GM21737 (cell line): Measurements from ENCODE around the gene ME3.
"Not testable (repeated sequence)": the region's sequence is repeated elsewhere in the genome, so short reads cannot be mapped to it uniquely, and the experiment has no call there.

ENCODE experiments used
- ATAC-seq: cut with Tn5 transposase; IDR thresholded peaks from one replicate; pipeline ENCODE4 v1.9.1; 2021; ENCODE audit warnings: mild to moderate bottlenecking, moderate library complexity; ENCODE audit not compliant: unreplicated experiment

The ME3 gene

DNA sequence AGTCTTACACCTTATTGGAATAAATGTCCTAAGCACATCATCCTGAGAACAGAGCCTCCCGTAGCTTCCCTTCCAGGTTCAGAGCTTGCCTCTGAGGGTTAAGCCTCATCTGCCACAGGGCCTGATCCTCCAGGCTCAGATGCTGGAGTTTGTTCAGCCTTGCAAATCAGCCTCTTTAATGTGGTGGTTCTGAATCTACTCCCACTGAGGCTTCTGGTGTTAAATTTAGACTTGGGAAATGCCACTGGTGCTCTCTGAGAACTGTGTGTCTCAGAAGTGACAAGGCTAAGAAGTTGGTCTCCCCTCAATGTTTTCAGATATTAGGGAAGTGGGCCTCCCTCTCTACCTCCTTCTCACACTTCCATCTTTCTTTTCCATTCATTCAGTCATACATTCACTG is 229.0 kb downstream of the ME3 start:
- no peak for ATAC-seq

DNA sequence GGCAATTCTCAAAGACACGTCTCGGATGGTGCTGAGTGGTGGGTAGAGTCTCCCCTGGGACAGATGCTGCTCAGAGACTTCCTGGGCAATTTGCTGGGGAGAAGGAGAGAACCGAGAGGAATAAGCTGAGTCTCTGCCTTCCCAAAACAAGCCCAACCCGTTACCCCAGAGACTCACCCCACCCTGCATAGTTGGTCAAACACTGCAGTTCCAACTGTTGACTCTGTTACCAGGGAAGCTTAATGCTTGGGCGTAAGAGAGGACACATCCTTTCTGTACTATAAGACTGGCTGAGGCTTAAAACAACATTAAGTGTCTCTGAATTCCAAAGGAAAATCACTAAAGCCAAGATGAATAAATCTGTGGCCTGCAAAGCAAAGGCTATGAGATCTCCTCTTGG is 229.6 kb downstream of the ME3 start:
- ATAC-seq: no peak

DNA sequence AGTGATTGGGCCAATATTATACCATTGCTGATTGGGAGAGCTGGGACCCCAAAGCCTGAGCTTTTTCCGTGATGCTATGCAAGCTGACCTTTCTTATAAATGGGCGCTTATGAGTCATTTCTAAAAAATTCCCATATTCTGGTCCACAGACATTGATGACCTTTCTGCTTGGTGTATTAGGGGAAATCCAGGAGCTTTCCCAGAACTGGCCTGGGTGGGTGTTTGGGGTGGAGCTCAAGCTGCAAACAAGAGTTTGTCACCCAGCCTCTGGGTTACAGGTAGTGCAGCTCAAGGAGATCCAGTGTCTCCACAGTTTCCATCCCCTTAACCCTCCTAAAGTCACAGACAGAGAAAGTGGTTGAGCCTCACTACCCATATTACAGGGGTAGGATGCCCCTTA is 230.0 kb downstream of the ME3 start:
- no peak for ATAC-seq

DNA sequence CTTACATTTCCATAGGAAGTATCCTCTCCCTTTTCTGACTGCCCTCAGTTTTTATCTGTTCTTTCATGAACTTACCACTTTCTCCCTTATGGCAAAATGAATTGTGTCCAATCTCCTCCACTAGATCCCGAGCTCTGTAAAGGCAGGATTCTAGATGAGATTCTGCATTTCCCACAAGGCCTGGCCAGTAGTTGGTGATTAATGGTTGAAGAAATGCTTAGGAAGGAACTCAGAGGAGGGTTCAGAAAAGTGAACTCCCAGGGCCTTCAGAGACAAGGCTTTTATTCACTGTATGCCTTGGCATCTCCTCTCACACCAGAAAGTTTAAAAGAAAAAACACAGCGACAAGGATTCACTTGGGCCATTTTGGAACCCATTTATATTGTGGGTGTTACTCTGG is 231.6 kb downstream of the ME3 start:
- no peak for ATAC-seq

DNA sequence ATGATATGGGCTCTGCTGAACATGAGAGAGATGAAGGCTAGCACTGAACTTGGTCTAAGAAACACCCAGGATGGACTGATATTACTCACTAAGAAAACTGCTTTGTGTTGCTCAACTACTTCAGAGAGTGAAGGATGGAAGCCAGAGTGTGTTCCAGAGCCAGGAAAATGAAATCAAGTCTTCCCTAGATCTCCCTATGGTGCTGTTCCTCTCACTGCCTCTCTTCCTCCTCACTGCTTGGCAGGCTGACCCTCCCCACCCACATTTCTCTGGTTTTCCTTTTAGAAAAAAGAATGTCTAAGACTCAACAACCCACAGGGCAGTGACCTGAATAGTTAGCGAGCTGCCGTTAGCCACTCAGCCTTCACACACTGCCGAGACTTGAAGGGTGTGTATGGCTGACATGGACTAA is 232.1 kb downstream of the ME3 start:
- ATAC-seq: no peak

DNA sequence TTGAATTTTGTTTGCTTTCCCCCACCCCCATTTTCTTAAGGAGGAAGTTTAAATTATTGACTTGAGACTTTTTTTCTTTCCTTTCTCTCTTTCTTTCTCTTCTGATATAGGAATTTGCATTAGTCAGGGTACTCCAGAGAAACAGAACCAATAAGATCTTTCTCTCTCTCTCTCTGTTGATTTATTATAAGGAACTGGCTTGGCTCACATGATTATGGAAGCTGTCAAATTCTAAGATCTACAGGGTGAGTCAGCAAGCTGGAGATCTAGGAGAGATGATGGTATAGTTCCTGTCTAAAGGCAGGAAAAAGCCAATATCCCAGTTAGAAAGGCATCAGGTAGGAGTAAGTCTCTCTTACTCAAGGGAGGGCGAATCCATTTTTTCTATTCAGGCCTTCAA is 233.7 kb downstream of the ME3 start:
- ATAC-seq: no peak

DNA sequence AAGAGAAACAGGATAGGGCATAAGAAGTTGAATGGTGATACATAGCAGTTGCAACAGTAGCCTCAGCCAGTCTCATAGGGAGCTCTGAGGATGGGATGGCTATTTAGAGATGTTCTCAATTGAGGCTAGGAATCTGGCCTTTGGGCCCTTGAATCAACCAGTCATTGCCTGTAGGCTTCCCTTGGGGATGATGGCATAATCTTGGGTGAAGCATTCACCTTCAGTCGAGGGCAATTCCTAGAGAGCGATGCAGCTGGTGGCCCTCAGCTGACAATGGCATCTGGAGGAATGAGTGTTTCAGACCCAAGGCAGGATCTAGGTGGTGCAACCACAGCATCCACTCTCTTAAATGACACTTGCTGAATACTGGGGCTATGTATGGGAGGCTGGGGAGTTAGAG is 236.7 kb downstream of the ME3 start:
- ATAC-seq: no peak

DNA sequence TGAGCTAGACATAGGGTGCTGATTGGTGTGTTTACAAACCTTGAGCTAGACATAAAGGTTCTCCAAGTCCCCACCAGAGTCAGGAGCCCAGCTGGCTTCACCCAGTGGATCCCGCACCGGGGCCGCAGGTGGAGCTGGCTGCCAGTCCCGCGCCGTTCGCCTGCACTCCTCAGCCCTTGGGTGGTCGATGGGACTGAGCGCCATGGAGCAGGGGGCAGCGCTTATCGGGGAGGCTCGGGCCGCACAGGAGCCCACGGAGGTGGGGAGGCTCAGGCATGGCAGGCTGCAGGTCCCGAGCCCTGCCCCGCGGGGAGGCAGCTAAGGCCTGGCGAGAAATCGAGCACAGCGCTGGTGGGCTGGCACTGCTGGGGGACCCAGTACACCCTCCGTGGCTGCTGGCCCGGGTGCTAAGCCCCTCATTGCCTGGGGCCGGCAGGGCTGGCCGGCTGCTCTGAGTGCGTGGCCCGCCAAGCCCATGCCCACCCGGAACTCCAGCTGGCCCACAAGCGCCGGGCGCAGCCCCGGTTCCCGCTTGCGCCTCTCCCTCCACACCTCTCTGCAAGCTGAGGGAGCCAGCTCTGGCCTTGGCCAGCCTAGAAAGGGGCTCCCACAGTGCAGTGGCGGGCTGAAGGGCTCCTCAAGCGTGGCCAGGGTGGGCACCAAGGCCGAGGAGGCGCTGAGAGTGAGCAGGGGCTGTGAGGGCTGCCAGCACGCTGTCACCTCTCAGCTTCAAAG is 238.9 kb downstream of the ME3 start:
- not testable (repeated sequence) for ATAC-seq

DNA sequence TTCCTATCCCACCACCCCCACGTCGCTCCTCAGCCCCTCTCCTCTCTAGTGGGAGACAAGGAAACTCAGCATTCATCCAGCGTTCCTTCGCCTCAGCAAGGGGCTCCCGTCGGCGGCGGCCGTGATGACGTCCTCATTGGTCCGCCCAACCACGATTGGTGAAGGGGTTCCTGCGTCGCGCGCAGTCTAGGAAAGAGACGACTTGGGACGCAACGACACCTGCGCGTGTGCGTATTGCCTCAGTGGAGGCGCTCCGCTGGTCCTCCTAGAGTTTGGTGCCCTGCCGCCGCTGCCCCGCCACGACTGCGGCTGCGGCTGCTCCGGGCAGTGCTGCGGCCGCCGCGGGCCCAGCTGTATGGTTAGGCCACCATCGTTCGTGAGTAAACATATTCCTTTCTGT is 241.2 kb downstream of the ME3 start:
- ATAC-seq: no peak

DNA sequence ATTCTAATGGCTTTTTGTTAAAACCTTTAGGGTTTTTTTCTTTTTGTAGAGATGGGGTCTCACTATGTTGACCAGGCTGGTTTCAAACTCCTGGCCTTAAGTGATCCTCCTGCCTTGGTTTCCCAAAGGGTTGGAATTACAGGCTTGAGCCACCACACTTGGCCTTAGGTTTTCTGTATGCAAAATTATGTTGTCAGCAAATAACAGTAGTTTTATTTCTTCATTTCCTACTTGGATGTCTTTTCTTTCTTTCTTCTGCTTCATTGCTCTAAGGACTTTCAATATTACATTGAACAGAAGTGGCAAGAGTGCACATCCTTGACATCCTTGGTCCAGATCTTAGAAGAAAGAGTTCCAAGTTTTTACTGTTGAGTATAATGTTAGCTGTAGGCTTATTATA is 245.0 kb downstream of the ME3 start:
- no peak for ATAC-seq

DNA sequence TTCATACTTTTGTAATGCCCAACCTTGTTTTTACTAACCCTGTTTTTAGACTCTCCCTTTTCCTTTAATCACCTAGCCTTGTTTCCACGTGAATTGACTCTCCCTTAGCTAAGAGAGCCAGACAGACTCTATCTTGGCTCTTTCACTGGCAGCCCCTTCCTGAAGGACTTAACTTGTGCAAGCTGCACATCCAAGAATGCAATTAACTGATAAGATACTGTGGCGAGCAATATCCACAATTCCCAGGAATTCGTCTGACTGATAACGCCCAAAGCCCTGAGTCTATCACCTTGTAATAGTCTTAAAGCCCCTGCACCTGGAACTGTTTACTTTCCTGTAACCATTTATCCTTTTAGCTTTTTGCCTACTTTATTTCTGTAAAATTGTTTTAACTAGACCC is 248.9 kb downstream of the ME3 start:
- not testable (repeated sequence) for ATAC-seq

DNA sequence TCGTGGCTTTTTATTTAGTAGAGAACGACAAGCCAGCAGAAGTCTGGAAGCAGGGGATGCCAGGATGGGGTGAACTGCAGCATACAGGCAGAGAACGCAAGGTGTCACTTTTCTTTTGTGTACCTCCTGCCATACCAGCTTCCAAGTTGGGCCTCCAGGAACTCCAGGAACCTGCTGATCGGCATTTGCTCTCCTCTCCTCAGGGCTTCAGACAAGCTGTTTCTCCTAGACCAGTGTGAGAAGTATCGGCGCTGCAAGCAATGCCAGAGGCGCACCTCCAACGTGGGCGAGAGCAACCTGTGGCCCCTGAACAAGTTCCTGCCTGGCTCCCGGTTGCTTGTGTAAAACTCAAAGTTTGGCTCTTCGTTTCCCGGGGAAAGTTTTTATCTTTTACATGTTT is 250.0 kb downstream of the ME3 start:
- no peak for ATAC-seq

DNA sequence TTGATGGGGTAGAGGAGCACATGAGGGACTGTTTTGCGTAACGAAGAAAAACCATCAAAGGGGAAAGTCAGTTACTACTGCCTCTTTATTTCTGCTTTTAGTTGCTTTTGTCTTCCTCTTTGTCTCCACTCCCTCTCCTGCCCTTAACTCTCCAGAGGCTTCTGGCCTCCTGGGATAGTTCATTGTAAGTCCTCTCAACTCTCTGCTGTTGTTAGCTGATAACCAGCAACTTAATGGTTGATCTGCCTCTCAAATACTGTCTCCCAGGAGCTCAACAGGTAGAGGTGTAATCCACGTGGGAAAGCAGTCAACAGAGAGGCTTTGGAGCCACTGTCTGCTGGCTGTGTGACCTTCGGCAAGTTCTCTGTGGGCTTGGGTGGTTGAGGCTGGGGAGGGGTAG is 250.5 kb downstream of the ME3 start:
- ATAC-seq: no peak

DNA sequence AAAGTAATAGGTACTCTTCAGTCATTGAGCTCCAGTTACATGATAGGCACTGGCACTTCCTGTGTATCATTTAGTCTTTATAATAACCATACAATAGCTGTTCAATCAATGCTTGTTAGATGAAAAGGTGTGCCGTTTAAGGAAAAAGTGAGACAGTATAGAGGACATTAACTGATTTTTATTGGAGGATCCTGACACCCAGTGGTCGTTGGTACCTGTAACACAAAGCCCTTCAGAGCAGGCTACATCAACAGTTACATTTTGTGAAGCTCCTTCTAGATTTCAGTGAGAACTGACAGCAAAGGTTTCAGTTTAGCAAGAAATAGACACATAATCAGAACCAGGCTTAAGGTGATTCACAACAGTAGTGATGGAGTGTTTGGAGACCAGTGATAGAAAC is 253.5 kb downstream of the ME3 start:
- no peak for ATAC-seq

DNA sequence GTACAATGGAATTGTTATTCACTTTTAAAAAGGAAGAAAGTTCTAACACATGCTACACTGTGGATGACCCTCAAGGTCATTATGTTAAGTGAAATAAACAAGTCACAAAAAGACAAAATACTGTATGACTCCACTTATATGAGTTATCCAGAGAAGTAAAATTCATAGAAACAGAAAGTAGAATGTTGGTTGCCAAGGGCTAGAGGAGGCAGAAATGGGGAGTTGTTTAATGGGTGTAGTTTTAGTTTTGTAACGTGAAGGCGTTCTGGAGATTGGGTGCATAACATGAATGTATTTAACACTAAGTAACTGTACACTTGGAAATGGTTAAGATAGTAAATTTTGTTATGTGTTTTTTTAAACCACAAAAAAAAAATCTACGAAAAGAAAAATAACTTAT is 253.9 kb downstream of the ME3 start:
- ATAC-seq: no peak

DNA sequence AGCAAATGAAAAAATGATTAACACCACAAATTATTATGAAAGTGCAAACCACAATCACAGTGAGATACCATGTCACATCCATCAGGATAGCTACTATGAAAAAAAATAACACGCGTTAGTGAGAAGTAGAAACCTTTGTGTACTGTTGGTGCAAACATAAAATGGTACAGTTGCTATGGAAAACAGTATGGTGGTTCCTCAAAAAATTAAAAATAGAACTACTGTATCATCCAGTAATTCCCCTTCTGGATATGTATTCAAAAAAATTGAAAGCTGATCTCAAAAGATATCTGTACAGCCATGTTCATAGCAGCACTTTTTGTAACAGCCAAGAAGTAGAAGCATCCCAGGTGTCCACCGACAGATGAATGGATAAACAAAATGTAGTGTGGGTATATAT is 254.3 kb downstream of the ME3 start:
- no peak for ATAC-seq

DNA sequence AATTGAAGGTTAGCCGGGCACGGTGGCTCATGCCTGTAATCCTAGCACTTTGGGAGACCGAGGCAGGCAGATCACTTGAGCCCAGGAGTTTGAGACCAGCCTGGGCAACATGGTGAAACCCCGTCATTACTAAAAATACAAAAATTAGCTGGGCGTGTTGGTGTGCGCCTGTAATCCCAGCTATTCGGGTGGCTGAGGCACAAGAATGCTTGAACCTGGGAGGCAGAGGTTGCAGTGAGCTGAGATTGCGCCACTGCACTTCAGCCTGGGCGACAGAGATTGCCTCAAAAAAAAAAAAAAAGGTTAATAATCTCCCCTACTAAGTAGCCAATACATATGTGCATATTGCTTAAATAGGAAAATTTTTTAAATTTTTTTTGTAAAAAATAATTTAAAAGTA is 255.5 kb downstream of the ME3 start:
- not testable (repeated sequence) for ATAC-seq

DNA sequence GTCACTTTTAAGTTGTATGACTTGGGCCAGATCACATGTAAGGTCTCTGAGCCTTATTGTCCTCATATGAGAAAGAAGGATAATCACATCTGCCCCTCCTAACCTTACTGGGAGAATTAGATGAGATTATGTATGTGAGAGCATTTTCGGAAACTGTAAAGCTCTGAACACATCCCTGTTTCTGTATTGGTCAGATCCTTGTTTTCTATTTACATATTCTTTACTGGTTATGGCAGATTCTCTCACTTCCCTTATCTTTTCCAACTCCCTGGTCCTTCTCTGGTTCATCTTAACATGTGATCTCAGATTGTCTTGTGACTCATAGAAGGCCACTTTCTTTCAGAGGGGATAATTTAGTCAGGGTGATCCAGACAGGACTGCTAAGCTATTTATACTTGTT is 255.9 kb downstream of the ME3 start:
- no peak for ATAC-seq

DNA sequence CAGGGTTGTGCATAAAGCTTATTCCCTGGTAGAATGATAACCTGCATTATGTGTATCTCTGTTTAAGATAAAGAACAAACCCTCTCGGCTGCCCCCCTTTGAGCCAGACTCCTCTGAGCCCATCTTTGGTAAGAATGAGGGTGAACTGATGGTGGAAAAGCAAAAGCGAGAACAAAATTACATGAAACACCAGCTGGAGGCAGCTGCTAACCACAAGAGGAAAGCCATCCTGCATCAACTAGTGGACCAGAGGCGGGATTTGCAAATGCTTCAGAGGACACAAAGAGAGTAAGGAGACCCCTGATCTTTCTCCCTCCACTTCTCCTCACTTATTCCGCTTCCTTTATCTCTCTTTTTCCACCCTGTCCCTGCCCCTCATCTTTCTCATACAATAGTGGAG is 257.4 kb downstream of the ME3 start:
- ATAC-seq: no peak

DNA sequence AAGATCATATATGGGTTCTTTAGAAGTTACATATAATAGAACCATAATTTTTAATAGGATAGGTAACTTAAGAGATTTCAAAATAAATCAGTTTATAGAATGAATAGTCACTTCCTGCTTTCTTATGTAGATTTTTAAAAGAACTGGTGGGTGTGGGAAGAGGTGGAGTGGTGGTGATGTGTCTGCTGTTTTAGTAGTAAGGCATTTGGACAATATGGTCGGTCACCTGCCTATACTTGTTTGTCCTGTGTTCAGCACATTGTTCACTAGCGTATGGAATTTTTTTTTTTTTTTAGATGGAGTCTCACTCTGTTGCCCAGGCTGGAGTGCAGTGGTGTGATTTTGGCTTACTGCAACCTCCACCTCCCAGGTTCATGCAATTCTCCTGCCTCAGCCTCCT is 258.4 kb downstream of the ME3 start:
- ATAC-seq: no peak

DNA sequence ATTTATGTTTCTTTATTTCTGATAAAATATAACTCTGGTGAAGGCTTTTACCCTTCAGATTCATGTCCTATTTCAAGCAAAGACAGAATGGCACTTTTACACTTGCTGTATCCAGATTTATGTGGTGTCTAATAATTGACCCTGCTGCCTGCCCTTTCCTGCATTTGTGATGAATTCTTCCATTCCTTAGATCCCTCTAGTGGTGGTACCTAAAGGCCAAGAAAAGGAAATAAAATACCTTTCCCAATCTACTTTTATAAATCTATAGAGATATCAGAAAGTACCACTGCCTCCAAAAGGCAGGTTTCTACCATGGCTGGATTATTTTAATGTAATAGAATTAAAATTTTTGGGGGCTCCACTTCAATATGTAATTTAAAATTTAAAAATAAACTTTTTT is 263.6 kb downstream of the ME3 start:
- ATAC-seq: no peak

DNA sequence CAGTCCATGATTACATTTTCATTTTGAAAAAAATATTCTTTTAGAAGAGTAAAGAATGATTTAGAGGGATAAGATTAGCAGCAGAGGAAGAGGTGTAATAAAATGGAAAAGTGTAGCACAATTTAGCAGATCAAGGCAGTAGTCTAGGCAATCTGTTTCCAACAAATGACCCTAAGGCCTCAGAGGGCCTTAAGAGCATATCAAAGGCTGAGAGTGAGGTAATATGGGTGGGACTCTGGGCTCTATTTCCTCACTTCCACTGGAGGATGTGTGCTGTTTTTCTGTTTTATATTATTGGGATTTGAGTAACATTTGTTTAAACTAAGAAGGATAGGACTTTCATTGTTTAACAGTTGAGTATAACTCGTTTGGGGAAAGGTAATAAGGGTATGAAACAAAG is 269.0 kb downstream of the ME3 start:
- ATAC-seq: no peak

DNA sequence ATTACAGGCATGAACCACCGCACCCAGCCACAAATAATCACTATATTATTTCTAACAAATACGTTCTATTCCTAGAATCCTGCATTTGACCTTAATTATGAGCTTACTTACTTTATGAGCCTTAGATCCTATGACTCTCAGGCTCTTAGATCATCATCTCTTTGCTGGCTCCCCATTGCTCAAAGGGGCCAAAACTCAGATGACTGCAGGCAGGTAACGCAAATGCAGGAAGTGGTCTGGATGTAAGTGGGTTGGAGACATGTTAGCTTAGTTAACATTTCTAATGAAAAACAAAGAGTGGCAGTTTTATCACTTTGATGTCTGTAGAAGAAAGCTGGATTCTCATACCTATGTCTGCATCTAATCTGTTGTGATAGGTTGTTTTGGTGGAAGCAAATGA is 274.3 kb downstream of the ME3 start:
- ATAC-seq: no peak
